Measurements from ENCODE around the gene POLN. TPM values are rescaled to one million over a fixed set of nuclear protein-coding genes. Genes with fewer than 3 reads are reported as not detected.
"Not testable (repeated sequence)": the region's sequence is repeated elsewhere in the genome, so short reads cannot be mapped to it uniquely, and the experiment has no call there.

Gene POLN
- total RNA-seq, 1 experiment from 2014 or later: not detected

- Histone ChIP-seq H3K4me3 (no peak overlapping the region), H3K36me3 (no peaks in the 10 kb centered on the region), H3K27me3 (no peaks in the 10 kb centered on the region), H3K9me3 (no peaks in the 10 kb centered on the region)
- DNase-seq: no peak
Observed at GRCh38 chr4:2174061-2174460, 67.9 kb downstream of the POLN start.

GRCh38 chr4:2172627-2173231 lies 69.2 kb downstream of the POLN start:
- H3K4me3 ChIP-seq: no peak overlapping the region
- no peak for DNase-seq
- no peaks in the 10 kb centered on the region for H3K9me3 ChIP-seq
- H3K36me3 ChIP-seq: no peaks in the 10 kb centered on the region
- H3K27me3 ChIP-seq: no peaks in the 10 kb centered on the region

- DNase-seq: no peak
- Histone ChIP-seq H3K36me3 (no peaks in the 10 kb centered on the region), H3K27me3 (no peaks in the 10 kb centered on the region), H3K4me3 (no peak overlapping the region), H3K9me3 (no peaks in the 10 kb centered on the region)
Observed at GRCh38 chr4:2172161-2172560, 69.8 kb downstream of the POLN start.

GRCh38 chr4:2168469-2169319 lies 73.2 kb downstream of the POLN start:
- no peak for DNase-seq

GRCh38 chr4:2166253-2166652 lies 75.7 kb downstream of the POLN start:
- Histone ChIP-seq H3K4me3 (no peak overlapping the region), H3K9me3 (no peaks in the 10 kb centered on the region), H3K36me3 (no peaks in the 10 kb centered on the region), H3K27me3 (no peaks in the 10 kb centered on the region)
- no peak for DNase-seq

More at GRCh38 chr4:2168469-2169319, 73.2 kb downstream of the POLN start:
- H3K4me3 ChIP-seq: no peak overlapping the region
- H3K27me3 ChIP-seq: no peaks in the 10 kb centered on the region
- no peaks in the 10 kb centered on the region for H3K36me3 ChIP-seq
- no peaks in the 10 kb centered on the region for H3K9me3 ChIP-seq

GRCh38 chr4:2165391-2165790 lies 76.5 kb downstream of the POLN start:
- Histone ChIP-seq H3K9me3 (no peaks in the 10 kb centered on the region), H3K27me3 (no peaks in the 10 kb centered on the region), H3K4me3 (no peak overlapping the region), H3K36me3 (no peaks in the 10 kb centered on the region)
- DNase-seq: no peak

GRCh38 chr4:2163311-2163821 lies 78.6 kb downstream of the POLN start:
- no peak overlapping the region for H3K4me3 ChIP-seq
- no peaks in the 10 kb centered on the region for H3K9me3 ChIP-seq
- no peaks in the 10 kb centered on the region for H3K36me3 ChIP-seq
- no peaks in the 10 kb centered on the region for H3K27me3 ChIP-seq
- no peak for DNase-seq

GRCh38 chr4:2161092-2161703 lies 80.7 kb downstream of the POLN start:
- not testable (repeated sequence) for H3K4me3 ChIP-seq, DNase-seq, H3K9me3 ChIP-seq, H3K27me3 ChIP-seq, H3K36me3 ChIP-seq

- Histone ChIP-seq H3K36me3 (no peaks in the 10 kb centered on the region), H3K27me3 (no peaks in the 10 kb centered on the region), H3K4me3 (no peak overlapping the region), H3K9me3 (no peaks in the 10 kb centered on the region)
- no peak for DNase-seq
Observed at GRCh38 chr4:2159931-2160330, 82.0 kb downstream of the POLN start.

- no peaks in the 10 kb centered on the region for H3K27me3 ChIP-seq
Observed at GRCh38 chr4:2155246-2155645, 86.7 kb downstream of the POLN start.

GRCh38 chr4:2154215-2154740 lies 87.6 kb downstream of the POLN start:
- Histone ChIP-seq H3K27me3 (no peaks in the 10 kb centered on the region), H3K4me3 (no peak overlapping the region), H3K9me3 (peaks cover 3% of the 10 kb centered on the region; the same call in 1 of the 2 replicates), H3K36me3 (no peaks in the 10 kb centered on the region)
- no peak for DNase-seq

More at GRCh38 chr4:2155246-2155645, 86.7 kb downstream of the POLN start:
- Histone ChIP-seq H3K36me3 (no peaks in the 10 kb centered on the region), H3K9me3 (peaks cover 3% of the 10 kb centered on the region; the same call in 1 of the 2 replicates), H3K4me3 (no peak overlapping the region)
- no peak for DNase-seq

GRCh38 chr4:2151544-2151943 lies 90.4 kb downstream of the POLN start:
- Histone ChIP-seq H3K27me3 (no peaks in the 10 kb centered on the region), H3K36me3 (no peaks in the 10 kb centered on the region), H3K9me3 (peaks cover 3% of the 10 kb centered on the region; the same call in 1 of the 2 replicates), H3K4me3 (no peak overlapping the region)
- no peak for DNase-seq

- Histone ChIP-seq H3K4me3 (no peak overlapping the region), H3K36me3 (no peaks in the 10 kb centered on the region), H3K9me3 (peaks cover 3% of the 10 kb centered on the region; the same call in 1 of the 2 replicates), H3K27me3 (no peaks in the 10 kb centered on the region)
- no peak for DNase-seq
Observed at GRCh38 chr4:2150076-2150475, 91.8 kb downstream of the POLN start.

- H3K27me3 ChIP-seq: no peaks in the 10 kb centered on the region
- H3K9me3 ChIP-seq: no peaks in the 10 kb centered on the region
- no peaks in the 10 kb centered on the region for H3K36me3 ChIP-seq
- H3K4me3 ChIP-seq: no peak overlapping the region
- no peak for DNase-seq
Observed at GRCh38 chr4:2142630-2143427, 99.1 kb downstream of the POLN start.

- Histone ChIP-seq H3K36me3 (no peaks in the 10 kb centered on the region), H3K4me3 (no peak overlapping the region), H3K27me3 (no peaks in the 10 kb centered on the region), H3K9me3 (no peaks in the 10 kb centered on the region)
- no peak for DNase-seq
Observed at GRCh38 chr4:2141762-2142451, 100.0 kb downstream of the POLN start.
